Measurements from ENCODE around the gene PSMA2.

DNA sequence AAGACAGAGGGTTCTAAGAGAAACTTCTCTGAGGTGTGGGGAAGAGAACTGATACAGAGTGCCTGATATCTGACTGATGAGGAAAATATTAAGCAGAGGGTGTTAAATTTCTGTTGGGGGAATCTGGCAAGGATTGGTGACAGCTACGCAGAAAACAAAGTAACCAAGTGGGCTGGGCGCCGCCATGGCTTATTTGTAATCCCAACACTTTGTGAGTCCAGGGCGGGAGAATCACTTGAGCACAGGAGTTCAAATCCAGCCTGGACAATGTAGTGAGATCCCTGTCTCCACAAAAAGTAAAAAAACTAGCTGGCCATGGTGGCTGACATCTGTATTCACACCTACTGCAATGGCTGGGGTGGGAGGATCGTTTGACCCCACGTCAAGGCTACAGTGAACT is 18.0 kb downstream of the PSMA2 start:
- TF ChIP-seq POLR2AphosphoS5 (IDR thresholded peaks at IDR 0.05) (no peak), POLR2A (IDR thresholded peaks at IDR 0.05) (no peak)
- TF ChIP-seq, protein P1, sequence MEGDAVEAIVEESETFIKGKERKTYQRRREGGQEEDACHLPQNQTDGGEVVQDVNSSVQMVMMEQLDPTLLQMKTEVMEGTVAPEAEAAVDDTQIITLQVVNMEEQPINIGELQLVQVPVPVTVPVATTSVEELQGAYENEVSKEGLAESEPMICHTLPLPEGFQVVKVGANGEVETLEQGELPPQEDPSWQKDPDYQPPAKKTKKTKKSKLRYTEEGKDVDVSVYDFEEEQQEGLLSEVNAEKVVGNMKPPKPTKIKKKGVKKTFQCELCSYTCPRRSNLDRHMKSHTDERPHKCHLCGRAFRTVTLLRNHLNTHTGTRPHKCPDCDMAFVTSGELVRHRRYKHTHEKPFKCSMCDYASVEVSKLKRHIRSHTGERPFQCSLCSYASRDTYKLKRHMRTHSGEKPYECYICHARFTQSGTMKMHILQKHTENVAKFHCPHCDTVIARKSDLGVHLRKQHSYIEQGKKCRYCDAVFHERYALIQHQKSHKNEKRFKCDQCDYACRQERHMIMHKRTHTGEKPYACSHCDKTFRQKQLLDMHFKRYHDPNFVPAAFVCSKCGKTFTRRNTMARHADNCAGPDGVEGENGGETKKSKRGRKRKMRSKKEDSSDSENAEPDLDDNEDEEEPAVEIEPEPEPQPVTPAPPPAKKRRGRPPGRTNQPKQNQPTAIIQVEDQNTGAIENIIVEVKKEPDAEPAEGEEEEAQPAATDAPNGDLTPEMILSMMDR (IDR thresholded peaks at IDR 0.05 in 8 of 11, conservative IDR thresholded peaks at IDR 0.05 in 3 of 11), result no peak
